Transverse colon (tissue), 4 donors: ENCODE measurements around the gene MCIDAS. TPM values are rescaled to one million over a fixed set of nuclear protein-coding genes. Genes with fewer than 3 reads are reported as not detected.

ENCODE experiments used
- DNase-seq: peaks from one replicate; pipeline ENCODE4 v3.0.0-alpha.2; 2019
- H3K27ac ChIP-seq, 4 donors: fragments of 200-600 bp; sonication (generic); 2 replicates each; pipeline ENCODE4 v1.5.1; 2016 to 2018; ENCODE audit warnings: inconsistent platforms in 4 of 4
- H3K27me3 ChIP-seq: fragments of 200-600 bp; sonication (generic); 2 replicates; pipeline ENCODE4 v1.5.1; 2017; ENCODE audit warnings: inconsistent platforms
- H3K36me3 ChIP-seq, 4 donors: fragments of 200-600 bp; sonication (generic); 2 replicates each; pipeline ENCODE4 v1.5.1; 2017 to 2019; ENCODE audit warnings: inconsistent platforms in 4 of 4
- H3K4me1 ChIP-seq, 4 donors: fragments of 200-600 bp; sonication (generic); 2 replicates each; pipeline ENCODE4 v1.5.1; 2017 to 2020; ENCODE audit warnings: inconsistent platforms in 4 of 4
- H3K4me3 ChIP-seq, 4 donors: fragments of 200-600 bp; sonication (generic); 1 replicate in 1 of 4; 2 replicates in 3 of 4; pipeline versions ENCODE4 v1.5.1 to v1.6.1; 2017 to 2019; ENCODE audit warnings: inconsistent platforms in 4 of 4
- H3K9me3 ChIP-seq, 2 donors: fragments of 200-600 bp; sonication (generic); 2 replicates each; pipeline ENCODE4 v1.5.1; 2017 to 2019; ENCODE audit warnings: inconsistent platforms in 2 of 2
- EP300 ChIP-seq: sonication (generic); formaldehyde crosslinking; IDR thresholded peaks from one replicate; pipeline ENCODE4 v1.6.1; 2017; ENCODE audit warnings: antibody characterized with exemption, low read depth
- POLR2A ChIP-seq: fragments of 450-650 bp; IDR thresholded peaks from one replicate; pipeline ENCODE4 v1.6.1; 2016; ENCODE audit warnings: antibody characterized with exemption, mild to moderate bottlenecking, moderate library complexity
- POLR2AphosphoS5 ChIP-seq, 3 donors: sonication (generic); formaldehyde crosslinking; IDR thresholded peaks; one replicate each; pipeline ENCODE4 v1.6.1; 2016; ENCODE audit warnings: antibody characterized with exemption in 3 of 3
- WGBS, 2 donors: methylation state at CpG; one replicate each; pipeline ENCODE4 v1.1.5; 2018; ENCODE audit warnings: low coverage in 1 of 2; 5-methylcytosine and 5-hydroxymethylcytosine counted together
- in situ Hi-C, 4 donors: fragments of 200-750 bp; cut with MboI; loops; one replicate each; pipeline versions ENCODE4 v1.15.0 to v1.15.1; 2017; ENCODE audit warnings: low sequenced_read_pairs in 3 of 4, low pct_ligation_motif_present in 1 of 4, low pct_unique_long_range_greater_than_20kb in 1 of 4
- intact Hi-C: fragments of 100-400 bp; cut with DNase I; formaldehyde crosslinking; loops from one replicate; pipeline ENCODE4 v1.15.1; 2023; ENCODE audit warnings: low total_unique reads
- total RNA-seq, 4 donors: library from RNA; depleted of rRNA; stranded (reverse); fragments of >200 nt; gene quantifications; one replicate each; pipeline ENCODE4 v1.1.0, GENCODE V29; 2016
- TF ChIP-seq, protein P1 (sequence below), 5 experiments: fragments of 200-600 bp in 3 of 5; fragments of 450-650 bp in 2 of 5; sonication (generic) in 3 of 5; IDR thresholded peaks; 1 replicate in 2 of 5; 2 replicates in 3 of 5; pipeline ENCODE4 v1.5.1; 2016 to 2017; ENCODE audit warnings: antibody characterized with exemption in 5 of 5, inconsistent platforms in 3 of 5, mild to moderate bottlenecking in 2 of 5, moderate library complexity in 1 of 5

MCIDAS gene
- total RNA-seq, 4 donors from 2014 or later: 0.95 TPM; not detected in 3

DNA sequence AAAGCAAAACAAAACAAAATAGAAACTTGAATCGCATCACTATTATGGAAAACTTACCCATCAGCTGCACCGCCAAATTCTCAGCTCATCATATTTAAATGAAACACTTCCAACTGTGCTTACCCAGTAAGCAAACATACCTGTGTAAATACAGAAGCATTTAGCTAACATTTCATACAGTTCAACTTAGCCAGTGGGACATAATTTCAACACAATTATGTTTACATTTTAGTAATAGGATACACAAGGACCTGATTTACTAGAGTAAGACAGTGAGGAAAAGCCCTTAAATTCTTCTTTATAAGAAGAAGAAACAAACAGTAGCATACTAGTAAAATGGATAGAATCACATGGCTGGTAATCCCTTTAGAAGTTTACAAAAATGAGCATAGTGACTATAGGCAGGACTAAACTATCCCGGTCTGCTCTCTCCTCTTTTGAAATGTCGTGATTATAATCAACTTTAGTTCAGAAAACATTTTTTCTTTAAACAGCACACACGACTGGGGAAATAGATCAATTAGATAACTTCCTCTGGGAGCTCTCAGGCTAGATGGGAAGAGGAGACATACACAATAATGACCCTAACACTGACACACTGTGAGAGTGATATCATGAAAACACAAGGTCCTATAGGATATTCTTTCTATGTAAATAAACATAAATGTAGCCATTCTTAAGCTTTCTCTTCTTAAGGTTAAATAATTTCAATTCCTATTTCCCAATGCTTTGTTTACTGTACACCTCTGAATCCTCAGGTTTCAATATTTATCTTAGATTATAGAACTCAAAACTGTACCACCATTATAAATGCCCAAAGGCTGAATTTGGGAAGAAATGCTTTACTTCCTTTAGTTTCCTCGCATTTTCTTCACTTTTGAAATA lies 38.2 kb downstream of the MCIDAS start:
- no peak overlapping the region for H3K4me3 ChIP-seq
- DNase-seq: no peak
- H3K27ac ChIP-seq: no peak overlapping the region
- intact Hi-C loops: no loop called here
- TF ChIP-seq, protein P1, sequence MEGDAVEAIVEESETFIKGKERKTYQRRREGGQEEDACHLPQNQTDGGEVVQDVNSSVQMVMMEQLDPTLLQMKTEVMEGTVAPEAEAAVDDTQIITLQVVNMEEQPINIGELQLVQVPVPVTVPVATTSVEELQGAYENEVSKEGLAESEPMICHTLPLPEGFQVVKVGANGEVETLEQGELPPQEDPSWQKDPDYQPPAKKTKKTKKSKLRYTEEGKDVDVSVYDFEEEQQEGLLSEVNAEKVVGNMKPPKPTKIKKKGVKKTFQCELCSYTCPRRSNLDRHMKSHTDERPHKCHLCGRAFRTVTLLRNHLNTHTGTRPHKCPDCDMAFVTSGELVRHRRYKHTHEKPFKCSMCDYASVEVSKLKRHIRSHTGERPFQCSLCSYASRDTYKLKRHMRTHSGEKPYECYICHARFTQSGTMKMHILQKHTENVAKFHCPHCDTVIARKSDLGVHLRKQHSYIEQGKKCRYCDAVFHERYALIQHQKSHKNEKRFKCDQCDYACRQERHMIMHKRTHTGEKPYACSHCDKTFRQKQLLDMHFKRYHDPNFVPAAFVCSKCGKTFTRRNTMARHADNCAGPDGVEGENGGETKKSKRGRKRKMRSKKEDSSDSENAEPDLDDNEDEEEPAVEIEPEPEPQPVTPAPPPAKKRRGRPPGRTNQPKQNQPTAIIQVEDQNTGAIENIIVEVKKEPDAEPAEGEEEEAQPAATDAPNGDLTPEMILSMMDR (IDR thresholded peaks at IDR 0.05): no peak
- TF ChIP-seq EP300 (no peak), POLR2AphosphoS5 (IDR thresholded peaks at IDR 0.05) (no peak)
- WGBS, 2 donors: 45 to 51% methylated on average over 6 of the region's 6 CpGs
- H3K36me3 ChIP-seq: no peaks in the 10 kb centered on the region
- peaks cover 96% of the 10 kb centered on the region for H3K27me3 ChIP-seq
- H3K9me3 ChIP-seq: no peaks in the 10 kb centered on the region
- in situ Hi-C loops: no loop called here
- H3K4me1 ChIP-seq: no peaks in the 10 kb centered on the region

DNA sequence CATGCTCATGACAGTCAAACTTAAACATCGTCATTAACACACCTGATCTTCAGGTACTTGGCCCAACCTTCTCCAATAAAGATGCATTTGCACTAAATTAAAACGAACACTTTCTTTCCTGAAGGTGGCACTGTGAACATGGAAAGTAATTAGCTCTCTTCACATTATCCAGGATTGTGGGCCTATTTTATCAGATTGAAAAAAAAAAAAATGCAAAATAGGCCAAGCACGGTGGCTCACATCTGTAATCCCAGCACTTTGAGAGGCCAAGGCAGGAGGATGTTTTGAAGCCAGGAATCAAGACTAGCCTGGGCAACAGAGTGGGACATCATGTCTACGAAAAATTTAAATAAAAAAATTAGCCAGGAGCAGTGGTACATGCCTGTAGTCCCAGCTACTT lies 39.7 kb downstream of the MCIDAS start:
- Histone ChIP-seq H3K27me3 (peaks cover 95% of the 10 kb centered on the region), H3K27ac (no peak overlapping the region), H3K4me1 (no peaks in the 10 kb centered on the region), H3K9me3 (no peaks in the 10 kb centered on the region), H3K4me3 (no peak overlapping the region), H3K36me3 (no peaks in the 10 kb centered on the region)
- intact Hi-C loops (no loop called here), in situ Hi-C loops (no loop called here)
- no peak for TF ChIP-seq POLR2A
- TF ChIP-seq, protein P1 (IDR thresholded peaks at IDR 0.05): peak in 3 of 5 experiments; percentile 24 to 35 (median 28)
- DNase-seq: no peak
- 39 to 44% methylated on average over 4 of the region's 4 CpGs for WGBS, 2 donors

DNA sequence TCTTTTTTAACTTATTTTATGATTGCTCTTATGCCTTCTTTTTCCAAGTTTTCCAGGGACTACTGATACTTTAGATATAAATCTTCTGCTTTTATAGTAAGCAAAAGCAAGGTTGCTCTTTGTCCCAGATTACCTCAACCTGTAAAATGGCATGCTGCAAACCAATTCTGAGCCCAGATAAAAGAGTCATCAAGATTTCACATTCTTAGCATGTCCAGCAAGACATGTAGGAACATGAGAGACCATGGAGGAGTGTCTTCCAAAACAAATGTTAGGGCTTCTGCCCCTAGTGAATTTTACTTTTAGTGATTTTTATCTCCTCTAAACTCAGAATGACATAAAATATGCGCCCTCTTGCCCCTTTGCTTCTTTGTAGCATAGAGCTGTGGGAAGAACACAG lies 47.1 kb downstream of the MCIDAS start:
- no peak overlapping the region for H3K27ac ChIP-seq
- H3K4me3 ChIP-seq: no peak overlapping the region
- TF ChIP-seq POLR2AphosphoS5 (IDR thresholded peaks at IDR 0.05) (no peak), EP300 (no peak), POLR2A (no peak)
- TF ChIP-seq, protein P1 (IDR thresholded peaks at IDR 0.05): no peak
- peaks cover 4 to 17% (median 14%) of the 10 kb centered on the region in 4 donors for H3K4me1 ChIP-seq
- no peaks in the 10 kb centered on the region for H3K36me3 ChIP-seq
- no peaks in the 10 kb centered on the region for H3K9me3 ChIP-seq
- in situ Hi-C loops: no loop called here
- intact Hi-C loops: no loop called here
- DNase-seq: no peak
- peaks cover 93% of the 10 kb centered on the region for H3K27me3 ChIP-seq
- 50 to 73% methylated on average over 1 of the region's 1 CpG for WGBS, 2 donors

DNA sequence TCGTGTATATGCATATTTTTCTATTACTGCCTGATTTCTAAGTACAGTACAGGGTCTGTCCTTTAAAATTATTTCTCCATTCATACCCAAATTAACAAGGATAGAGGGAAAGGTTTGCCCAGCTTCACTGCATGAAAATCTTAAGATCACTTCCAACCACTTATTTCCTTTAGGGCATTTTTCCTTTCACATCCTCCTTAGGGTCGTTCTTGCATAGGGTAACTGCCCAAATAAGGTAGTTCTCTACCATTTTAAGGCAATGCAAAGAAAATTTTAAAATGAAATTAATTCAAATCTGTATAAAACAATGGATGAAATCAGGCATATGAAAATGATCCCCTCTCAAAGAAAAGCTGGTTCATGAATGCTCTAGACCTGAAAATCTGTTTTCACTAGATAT lies 50.0 kb downstream of the MCIDAS start:
- peaks cover 9 to 32% (median 28%) of the 10 kb centered on the region in 4 donors for H3K4me1 ChIP-seq
- peak overlapping the region in 1 of 4 donors; percentile 38 for H3K4me3 ChIP-seq

More for the DNA sequence above, 50.0 kb downstream of the MCIDAS start:
- TF ChIP-seq, protein P1 (IDR thresholded peaks at IDR 0.05): no peak
- TF ChIP-seq EP300 (no peak), POLR2A (no peak), POLR2AphosphoS5 (IDR thresholded peaks at IDR 0.05) (no peak)
- intact Hi-C loops (loop anchor here (10.0 kb wide), 2 partner anchors 48 to 518 kb away; partner anchors contain the start of gene MCIDAS), in situ Hi-C loops (loop anchor here in 3 of 4 donors (10.0 kb wide), 2 partner anchors 48 to 58 kb away; partner anchors contain the start of genes CCNO (in 2 of the 3) and MCIDAS (in 1 of the 3))
- no peak overlapping the region for H3K27ac ChIP-seq
- H3K9me3 ChIP-seq: no peaks in the 10 kb centered on the region
- H3K36me3 ChIP-seq: no peaks in the 10 kb centered on the region
- peaks cover 88% of the 10 kb centered on the region for H3K27me3 ChIP-seq
- WGBS, 2 donors: 0 to 9% methylated on average over 2 of the region's 2 CpGs
- DNase-seq: no peak
